Loucy (cell line): ENCODE measurements around the gene SND1.

Experiments
- H2AFZ ChIP-seq: fragments of 200-600 bp; sonication (generic); 2 replicates; pipeline ENCODE4 v1.6.0; 2016; ENCODE audit warnings: antibody characterized with exemption, mild to moderate bottlenecking, low read length, moderate library complexity
- H3F3A ChIP-seq: fragments of 200-600 bp; 2 replicates; pipeline ENCODE4 v1.6.0; 2016; ENCODE audit warnings: antibody characterized with exemption, low read depth, mild to moderate bottlenecking
- H3K27me3 ChIP-seq: fragments of 200-600 bp; sonication (generic); 2 replicates; pipeline ENCODE4 v1.6.1; 2014; ENCODE audit warnings: low read length, mild to moderate bottlenecking; ENCODE audit not compliant: insufficient read depth, poor library complexity, severe bottlenecking
- H3K36me3 ChIP-seq: fragments of 200-600 bp; sonication (generic); 2 replicates; pipeline ENCODE4 v1.6.1; 2016; ENCODE audit warnings: low read length; ENCODE audit not compliant: insufficient read depth
- H3K4me1 ChIP-seq: fragments of 200-600 bp; sonication (generic); 2 replicates; pipeline ENCODE4 v1.5.1; 2014; ENCODE audit warnings: low read length, mild to moderate bottlenecking; ENCODE audit not compliant: insufficient read depth, poor library complexity, severe bottlenecking
- H3K4me2 ChIP-seq: fragments of 200-600 bp; sonication (generic); 2 replicates; pipeline ENCODE4 v1.6.0; 2014; ENCODE audit warnings: antibody characterized with exemption, low read length, low read depth, mild to moderate bottlenecking; ENCODE audit not compliant: poor library complexity, severe bottlenecking
- H3K4me3 ChIP-seq: fragments of 200-600 bp; sonication (generic); 2 replicates; pipeline ENCODE4 v1.5.1; 2014; ENCODE audit warnings: low read length, mild to moderate bottlenecking, mixed read lengths; ENCODE audit not compliant: poor library complexity, severe bottlenecking
- H3K79me2 ChIP-seq: fragments of 200-600 bp; sonication (generic); 2 replicates; pipeline ENCODE4 v1.6.1; 2014; ENCODE audit warnings: low read length; ENCODE audit not compliant: insufficient read depth
- H3K9ac ChIP-seq: fragments of 200-600 bp; sonication (generic); 2 replicates; pipeline ENCODE4 v1.6.0; 2014; ENCODE audit warnings: mild to moderate bottlenecking, low read depth, low read length, moderate library complexity; ENCODE audit not compliant: poor library complexity, severe bottlenecking
- H3K9me2 ChIP-seq: fragments of 200-600 bp; sonication (generic); replicated peaks from 2 replicates; pipeline ENCODE4 v1.6.1; 2016; ENCODE audit warnings: low read depth, low read length, mixed read lengths
- H3K9me3 ChIP-seq: fragments of 200-600 bp; sonication (generic); 2 replicates; pipeline ENCODE4 v1.6.1; 2014; ENCODE audit warnings: mild to moderate bottlenecking, antibody characterized with exemption, low read length, low read depth; ENCODE audit not compliant: insufficient read depth
- H4K20me1 ChIP-seq: fragments of 200-600 bp; sonication (generic); 2 replicates; pipeline ENCODE4 v1.6.0; 2014; ENCODE audit warnings: antibody characterized with exemption, low read length, mild to moderate bottlenecking; ENCODE audit not compliant: insufficient read depth, poor library complexity, severe bottlenecking
- EZH2phosphoT487 ChIP-seq: fragments of 200-600 bp; IDR thresholded peaks from 2 replicates; pipeline ENCODE4 v1.6.1; 2018; ENCODE audit warnings: antibody characterized with exemption, mild to moderate bottlenecking, moderate library complexity, borderline replicate concordance
- TF ChIP-seq, protein P1 (sequence below): fragments of 200-600 bp; sonication (generic); conservative IDR thresholded peaks from 2 replicates; pipeline ENCODE4 v1.5.1; 2014; ENCODE audit warnings: mild to moderate bottlenecking, antibody characterized with exemption, low read length

SND1 gene

GRCh38 chr7:127910670-127911069, 258.7 kb downstream of the SND1 start:
- Histone ChIP-seq H3K4me2 (no peak overlapping the region), H3K4me1 (peaks cover 8% of the 10 kb centered on the region)

GRCh38 chr7:127911968-127912511, 260.0 kb downstream of the SND1 start:
- Histone ChIP-seq H4K20me1 (peaks cover 5% of the 10 kb centered on the region), H3K4me3 (no peak overlapping the region), H3K79me2 (peaks cover 5% of the 10 kb centered on the region; the same call in 1 of the 2 replicates), H2AFZ (no peak overlapping the region), H3K9me2 (no peaks in the 10 kb centered on the region), H3K4me2 (no peak overlapping the region), H3K9me3 (no peaks in the 10 kb centered on the region), H3F3A (no peaks in the 10 kb centered on the region), H3K4me1 (no peaks in the 10 kb centered on the region), H3K36me3 (peaks cover 14% of the 10 kb centered on the region; the same call in 1 of the 2 replicates), H3K9ac (no peak overlapping the region), H3K27me3 (no peaks in the 10 kb centered on the region)
- TF ChIP-seq EZH2phosphoT487, result no peak
- TF ChIP-seq, protein P1, sequence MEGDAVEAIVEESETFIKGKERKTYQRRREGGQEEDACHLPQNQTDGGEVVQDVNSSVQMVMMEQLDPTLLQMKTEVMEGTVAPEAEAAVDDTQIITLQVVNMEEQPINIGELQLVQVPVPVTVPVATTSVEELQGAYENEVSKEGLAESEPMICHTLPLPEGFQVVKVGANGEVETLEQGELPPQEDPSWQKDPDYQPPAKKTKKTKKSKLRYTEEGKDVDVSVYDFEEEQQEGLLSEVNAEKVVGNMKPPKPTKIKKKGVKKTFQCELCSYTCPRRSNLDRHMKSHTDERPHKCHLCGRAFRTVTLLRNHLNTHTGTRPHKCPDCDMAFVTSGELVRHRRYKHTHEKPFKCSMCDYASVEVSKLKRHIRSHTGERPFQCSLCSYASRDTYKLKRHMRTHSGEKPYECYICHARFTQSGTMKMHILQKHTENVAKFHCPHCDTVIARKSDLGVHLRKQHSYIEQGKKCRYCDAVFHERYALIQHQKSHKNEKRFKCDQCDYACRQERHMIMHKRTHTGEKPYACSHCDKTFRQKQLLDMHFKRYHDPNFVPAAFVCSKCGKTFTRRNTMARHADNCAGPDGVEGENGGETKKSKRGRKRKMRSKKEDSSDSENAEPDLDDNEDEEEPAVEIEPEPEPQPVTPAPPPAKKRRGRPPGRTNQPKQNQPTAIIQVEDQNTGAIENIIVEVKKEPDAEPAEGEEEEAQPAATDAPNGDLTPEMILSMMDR, result no peak

More at GRCh38 chr7:127910670-127911069, 258.7 kb downstream of the SND1 start:
- TF ChIP-seq, protein P1, result no peak
- TF ChIP-seq EZH2phosphoT487, result no peak
- H3K27me3 ChIP-seq, result no peaks in the 10 kb centered on the region
- H3K36me3 ChIP-seq, result peaks cover 18% of the 10 kb centered on the region; the same call in 1 of the 2 replicates
- H3K9me2 ChIP-seq, result no peaks in the 10 kb centered on the region
- no peaks in the 10 kb centered on the region for H3K9me3 ChIP-seq
- H3F3A ChIP-seq, result no peaks in the 10 kb centered on the region
- no peak overlapping the region for H2AFZ ChIP-seq
- no peaks in the 10 kb centered on the region for H4K20me1 ChIP-seq
- H3K4me3 ChIP-seq, result no peak overlapping the region
- H3K9ac ChIP-seq, result no peak overlapping the region
- peaks cover 5% of the 10 kb centered on the region; the same call in 1 of the 2 replicates for H3K79me2 ChIP-seq

- H3K27me3 ChIP-seq, result no peaks in the 10 kb centered on the region
- H3K4me2 ChIP-seq, result no peak overlapping the region
- no peak overlapping the region for H3K4me3 ChIP-seq
- no peak overlapping the region for H2AFZ ChIP-seq
- H3K9ac ChIP-seq, result no peak overlapping the region
- peaks cover 5% of the 10 kb centered on the region; the same call in 1 of the 2 replicates for H3K79me2 ChIP-seq
- H3K36me3 ChIP-seq, result peaks cover 10% of the 10 kb centered on the region; the same call in 1 of the 2 replicates
- H4K20me1 ChIP-seq, result peaks cover 5% of the 10 kb centered on the region
- H3K4me1 ChIP-seq, result no peaks in the 10 kb centered on the region
- no peaks in the 10 kb centered on the region for H3K9me2 ChIP-seq
- H3F3A ChIP-seq, result no peaks in the 10 kb centered on the region
- TF ChIP-seq EZH2phosphoT487, result no peak
- TF ChIP-seq, protein P1, result no peak
- H3K9me3 ChIP-seq, result no peaks in the 10 kb centered on the region
Observed at GRCh38 chr7:127912901-127913300, 260.9 kb downstream of the SND1 start.
